ENCODE results near the gene FXN.
"Not testable (repeated sequence)": the region's sequence is repeated elsewhere in the genome, so short reads cannot be mapped to it uniquely, and the experiment has no call there.

The FXN gene

DNA sequence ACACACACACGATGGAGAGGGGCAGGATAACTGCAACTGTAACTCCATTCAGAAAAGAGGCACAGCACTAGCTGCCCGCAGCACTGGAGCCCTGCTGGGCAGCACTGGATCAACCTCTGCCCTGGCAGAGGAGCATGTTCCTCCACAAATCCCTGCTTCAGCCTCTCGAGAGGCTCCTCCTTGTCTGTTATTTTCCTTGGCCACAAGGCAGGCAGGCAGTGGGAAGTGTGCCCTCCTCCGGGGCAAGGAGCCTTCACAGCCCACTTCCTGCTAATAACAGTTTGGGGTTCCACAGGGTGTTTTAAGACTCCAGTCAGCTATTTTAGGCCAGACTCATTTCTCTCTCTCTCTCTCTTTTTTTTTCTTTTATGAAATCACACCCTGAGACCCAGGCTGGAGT is 11.8 kb downstream of the FXN start:
- H2AK5ac ChIP-seq (ENCODE audit: low read length, severe bottlenecking) = no peak overlapping the region
- H3K18ac ChIP-seq (ENCODE audit: low read depth in 1 of 2, low read length in 2 of 2) = no peak overlapping the region
- H3K27me3 ChIP-seq (ENCODE audit: control insufficient read depth in 1 of 2, insufficient read depth in 1 of 2, low read length in 2 of 2) = no peaks in the 10 kb centered on the region
- no peak overlapping the region for H2BK15ac ChIP-seq (ENCODE audit: low read depth, poor library complexity, severe bottlenecking)
- H3K4me3 ChIP-seq (ENCODE audit: insufficient read depth in 1 of 2, low read depth in 1 of 2, low read length in 2 of 2) = no peak overlapping the region
- peaks cover 25 to 26% of the 10 kb centered on the region in 2 experiments for H3K36me3 ChIP-seq (ENCODE audit: control insufficient read depth in 1 of 2, insufficient read depth in 2 of 2, low read depth in 1 of 2, low read length in 2 of 2)
- no peak overlapping the region for H3K4ac ChIP-seq (ENCODE audit: low read depth in 1 of 2, low read length in 2 of 2)
- H2BK5ac ChIP-seq (ENCODE audit: low read depth, low read length, poor library complexity, severe bottlenecking) = no peak overlapping the region
- no peak overlapping the region for H3K14ac ChIP-seq (ENCODE audit: low read length in 2 of 2)
- no peak overlapping the region for H2BK120ac ChIP-seq (ENCODE audit: low read depth, low read length)
- H4K8ac ChIP-seq (ENCODE audit: low read length) = no peak overlapping the region
- H2AFZ ChIP-seq (ENCODE audit: low read depth, low read length) = no peak overlapping the region
- H2BK12ac ChIP-seq (ENCODE audit: low read length in 2 of 2) = no peak overlapping the region
- 88% methylated on average over 4 of the region's 4 CpGs for WGBS
- H3K4me2 ChIP-seq (ENCODE audit: low read length, poor library complexity, severe bottlenecking) = no peak overlapping the region
- no peak for DNase-seq
- no peaks in the 10 kb centered on the region for H3K9me3 ChIP-seq (ENCODE audit: control insufficient read depth, low read length)
- peaks cover 8% of the 10 kb centered on the region for H3K4me1 ChIP-seq (ENCODE audit: control insufficient read depth, insufficient read depth, low read depth, low read length)
- no peak overlapping the region for H3K9ac ChIP-seq (ENCODE audit: low read length)
- no peak overlapping the region for H3K23ac ChIP-seq (ENCODE audit: low read length in 2 of 2)
- peaks cover 17% of the 10 kb centered on the region for H3K79me1 ChIP-seq (replicated peaks; ENCODE audit: low read length, poor library complexity, severe bottlenecking)
- no peak overlapping the region for H4K91ac ChIP-seq (ENCODE audit: low read length)
- no peak overlapping the region for H3K27ac ChIP-seq (ENCODE audit: low read length, poor library complexity, severe bottlenecking)

DNA sequence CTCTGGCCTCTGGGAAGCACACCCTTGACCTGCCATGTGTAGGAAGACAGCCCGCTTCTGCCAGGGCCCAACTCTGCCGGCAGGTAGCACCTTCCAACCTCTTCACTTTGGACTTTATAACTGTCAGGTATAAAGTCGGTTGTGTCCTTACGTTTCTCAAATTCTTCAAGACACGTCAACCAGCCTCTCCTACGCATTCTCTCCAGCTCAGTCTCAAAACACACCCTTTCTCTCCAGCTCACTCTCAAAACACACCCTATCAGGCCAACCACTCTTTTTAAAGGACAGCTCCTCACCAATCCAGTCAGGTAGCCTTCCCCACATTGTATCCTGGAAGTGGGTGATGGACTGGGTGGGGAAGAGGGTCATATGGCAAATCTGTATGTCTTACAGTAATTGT is 13.5 kb downstream of the FXN start:
- no peak overlapping the region for H3K18ac ChIP-seq (ENCODE audit: low read depth in 1 of 2, low read length in 2 of 2)
- no peak overlapping the region for H3K27ac ChIP-seq (ENCODE audit: low read length, poor library complexity, severe bottlenecking)
- H3K4me3 ChIP-seq (ENCODE audit: insufficient read depth in 1 of 2, low read depth in 1 of 2, low read length in 2 of 2) = no peak overlapping the region
- H2AFZ ChIP-seq (ENCODE audit: low read depth, low read length) = no peak overlapping the region
- no peak overlapping the region for H2AK5ac ChIP-seq (ENCODE audit: low read length, severe bottlenecking)
- no peak overlapping the region for H3K4ac ChIP-seq (ENCODE audit: low read depth in 1 of 2, low read length in 2 of 2)
- H2BK12ac ChIP-seq (ENCODE audit: low read length in 2 of 2) = no peak overlapping the region
- H3K36me3 ChIP-seq (ENCODE audit: control insufficient read depth in 1 of 2, insufficient read depth in 2 of 2, low read depth in 1 of 2, low read length in 2 of 2) = peaks cover 25 to 26% of the 10 kb centered on the region in 2 experiments
- WGBS = 99% methylated on average over 6 of the region's 6 CpGs
- no peak overlapping the region for H3K4me2 ChIP-seq (ENCODE audit: low read length, poor library complexity, severe bottlenecking)
- H2BK15ac ChIP-seq (ENCODE audit: low read depth, poor library complexity, severe bottlenecking) = no peak overlapping the region
- no peaks in the 10 kb centered on the region for H3K27me3 ChIP-seq (ENCODE audit: control insufficient read depth in 1 of 2, insufficient read depth in 1 of 2, low read length in 2 of 2)
- H4K8ac ChIP-seq (ENCODE audit: low read length) = no peak overlapping the region
- H2BK120ac ChIP-seq (ENCODE audit: low read depth, low read length) = no peak overlapping the region
- H3K9ac ChIP-seq (ENCODE audit: low read length) = no peak overlapping the region
- H3K79me1 ChIP-seq (replicated peaks; ENCODE audit: low read length, poor library complexity, severe bottlenecking) = peaks cover 13% of the 10 kb centered on the region
- H4K91ac ChIP-seq (ENCODE audit: low read length) = no peak overlapping the region
- H3K9me3 ChIP-seq (ENCODE audit: control insufficient read depth, low read length) = no peaks in the 10 kb centered on the region
- no peak for DNase-seq
- no peak overlapping the region for H3K14ac ChIP-seq (ENCODE audit: low read length in 2 of 2)
- H3K4me1 ChIP-seq (ENCODE audit: control insufficient read depth, insufficient read depth, low read depth, low read length) = peaks cover 8% of the 10 kb centered on the region
- H3K23ac ChIP-seq (ENCODE audit: low read length in 2 of 2) = no peak overlapping the region
- H2BK5ac ChIP-seq (ENCODE audit: low read depth, low read length, poor library complexity, severe bottlenecking) = no peak overlapping the region

DNA sequence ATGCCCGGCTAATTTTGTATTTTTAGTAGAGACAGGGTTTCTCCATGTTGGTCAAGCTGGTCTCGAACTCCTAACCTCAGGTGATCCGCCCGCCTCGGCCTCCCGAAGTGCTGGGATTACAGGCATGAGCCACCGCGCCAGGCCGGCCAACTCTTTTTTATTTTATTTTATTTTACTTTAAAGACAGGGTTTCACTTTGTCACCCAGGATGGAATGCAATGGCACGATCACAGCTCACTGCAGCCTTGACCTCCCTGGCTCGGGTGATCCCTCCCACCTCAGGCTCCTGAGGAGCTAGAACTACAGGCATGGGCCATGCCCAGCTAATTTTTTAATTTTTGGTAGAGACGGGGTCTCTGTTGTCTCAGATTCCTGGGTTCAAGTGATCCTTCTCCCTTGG is 15.4 kb downstream of the FXN start:
- not testable (repeated sequence) for H3K79me1 ChIP-seq (replicated peaks; ENCODE audit: low read length, poor library complexity, severe bottlenecking); H3K14ac ChIP-seq (ENCODE audit: low read length in 2 of 2); H4K8ac ChIP-seq (ENCODE audit: low read length); H3K23ac ChIP-seq (ENCODE audit: low read length in 2 of 2); H2AK5ac ChIP-seq (ENCODE audit: low read length, severe bottlenecking); H3K4ac ChIP-seq (ENCODE audit: low read depth in 1 of 2, low read length in 2 of 2); H4K91ac ChIP-seq (ENCODE audit: low read length); H3K27ac ChIP-seq (ENCODE audit: low read length, poor library complexity, severe bottlenecking); H2BK15ac ChIP-seq (ENCODE audit: low read depth, poor library complexity, severe bottlenecking); H3K4me2 ChIP-seq (ENCODE audit: low read length, poor library complexity, severe bottlenecking); H3K27me3 ChIP-seq (ENCODE audit: control insufficient read depth in 1 of 2, insufficient read depth in 1 of 2, low read length in 2 of 2); H2AFZ ChIP-seq (ENCODE audit: low read depth, low read length); H3K4me1 ChIP-seq (ENCODE audit: control insufficient read depth, insufficient read depth, low read depth, low read length); H3K9ac ChIP-seq (ENCODE audit: low read length); H3K18ac ChIP-seq (ENCODE audit: low read depth in 1 of 2, low read length in 2 of 2); H3K4me3 ChIP-seq (ENCODE audit: insufficient read depth in 1 of 2, low read depth in 1 of 2, low read length in 2 of 2); H2BK5ac ChIP-seq (ENCODE audit: low read depth, low read length, poor library complexity, severe bottlenecking); H3K9me3 ChIP-seq (ENCODE audit: control insufficient read depth, low read length); H2BK120ac ChIP-seq (ENCODE audit: low read depth, low read length); DNase-seq; H2BK12ac ChIP-seq (ENCODE audit: low read length in 2 of 2)
- WGBS = 96% methylated on average over 5 of the region's 12 CpGs
- H3K36me3 ChIP-seq (ENCODE audit: control insufficient read depth in 1 of 2, insufficient read depth in 2 of 2, low read depth in 1 of 2, low read length in 2 of 2) = peaks cover 25 to 27% of the 10 kb centered on the region in 2 experiments

DNA sequence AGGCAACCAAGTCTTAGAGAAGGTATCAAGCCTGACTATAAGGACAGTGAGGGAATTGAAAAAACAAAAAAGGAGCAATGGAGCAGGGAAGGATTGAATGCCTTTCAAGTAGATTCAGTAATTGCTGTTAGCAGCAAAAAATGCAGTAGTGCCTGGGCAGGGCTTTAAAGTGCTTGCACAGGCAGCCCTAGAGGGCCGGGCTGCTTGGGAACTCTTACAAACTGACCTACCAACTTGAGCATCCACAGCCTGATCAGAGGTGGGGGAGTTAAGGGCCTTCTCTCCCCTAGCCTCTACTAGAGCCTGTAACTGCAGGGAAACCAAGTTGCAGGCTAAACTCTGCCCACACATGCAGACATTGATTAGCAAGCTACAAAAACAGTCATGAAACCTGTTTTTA is 19.4 kb downstream of the FXN start:
- Histone ChIP-seq H3K4me2 (ENCODE audit: low read length, poor library complexity, severe bottlenecking) (no peak overlapping the region), H2BK15ac (ENCODE audit: low read depth, poor library complexity, severe bottlenecking) (no peak overlapping the region), H3K4me3 (ENCODE audit: insufficient read depth in 1 of 2, low read depth in 1 of 2, low read length in 2 of 2) (no peak overlapping the region), H2AFZ (ENCODE audit: low read depth, low read length) (no peak overlapping the region), H3K14ac (ENCODE audit: low read length in 2 of 2) (no peak overlapping the region), H3K27ac (ENCODE audit: low read length, poor library complexity, severe bottlenecking) (no peak overlapping the region), H3K4ac (ENCODE audit: low read depth in 1 of 2, low read length in 2 of 2) (no peak overlapping the region), H2AK5ac (ENCODE audit: low read length, severe bottlenecking) (no peak overlapping the region), H2BK5ac (ENCODE audit: low read depth, low read length, poor library complexity, severe bottlenecking) (no peak overlapping the region), H3K27me3 (ENCODE audit: control insufficient read depth in 1 of 2, insufficient read depth in 1 of 2, low read length in 2 of 2) (no peaks in the 10 kb centered on the region), H3K4me1 (ENCODE audit: control insufficient read depth, insufficient read depth, low read depth, low read length) (no peaks in the 10 kb centered on the region), H3K79me1 (replicated peaks; ENCODE audit: low read length, poor library complexity, severe bottlenecking) (peaks cover 3% of the 10 kb centered on the region), H2BK120ac (ENCODE audit: low read depth, low read length) (no peak overlapping the region), H3K9ac (ENCODE audit: low read length) (no peak overlapping the region), H2BK12ac (ENCODE audit: low read length in 2 of 2) (no peak overlapping the region), H3K36me3 (ENCODE audit: control insufficient read depth in 1 of 2, insufficient read depth in 2 of 2, low read depth in 1 of 2, low read length in 2 of 2) (peaks cover 5 to 18% of the 10 kb centered on the region in 2 experiments), H4K8ac (ENCODE audit: low read length) (peak overlapping the region; percentile 54), H4K91ac (ENCODE audit: low read length) (no peak overlapping the region), H3K23ac (ENCODE audit: low read length in 2 of 2) (no peak overlapping the region), H3K9me3 (ENCODE audit: control insufficient read depth, low read length) (no peaks in the 10 kb centered on the region), H3K18ac (ENCODE audit: low read depth in 1 of 2, low read length in 2 of 2) (no peak overlapping the region)
- DNase-seq = no peak
- 83% methylated on average over 1 of the region's 1 CpG for WGBS

Data from mesenchymal stem cell (in vitro differentiated cells and primary cell).